GM19438 (cell line): ENCODE results near the gene RASA4.
"Not testable (repeated sequence)": the region's sequence is repeated elsewhere in the genome, so short reads cannot be mapped to it uniquely, and the experiment has no call there.

Experiments
- ATAC-seq: cut with Tn5 transposase; IDR thresholded peaks from one replicate; pipeline ENCODE4 v1.9.1; 2021; ENCODE audit warnings: low read depth; ENCODE audit not compliant: unreplicated experiment

The RASA4 gene

DNA sequence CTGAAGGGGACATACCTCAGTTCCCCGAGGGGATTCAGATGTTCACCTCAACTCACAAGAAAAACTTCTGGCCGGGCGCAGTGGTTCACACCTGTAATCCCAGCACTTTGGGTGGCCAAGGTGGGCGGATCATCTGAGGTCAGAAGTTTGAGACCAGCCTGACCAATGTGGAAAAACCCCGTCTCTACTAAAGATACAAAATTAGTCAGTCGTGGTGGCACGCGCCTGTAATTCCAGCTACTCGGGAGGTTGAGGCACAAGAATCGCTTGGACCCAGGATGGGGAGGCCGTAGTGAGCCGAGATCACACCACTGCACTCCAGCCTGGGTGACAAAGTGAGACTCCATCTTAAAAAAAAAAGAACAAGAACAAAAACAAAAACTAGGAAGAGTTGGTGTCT, 71.3 kb downstream of the RASA4 start:
- ATAC-seq: not testable (repeated sequence)

DNA sequence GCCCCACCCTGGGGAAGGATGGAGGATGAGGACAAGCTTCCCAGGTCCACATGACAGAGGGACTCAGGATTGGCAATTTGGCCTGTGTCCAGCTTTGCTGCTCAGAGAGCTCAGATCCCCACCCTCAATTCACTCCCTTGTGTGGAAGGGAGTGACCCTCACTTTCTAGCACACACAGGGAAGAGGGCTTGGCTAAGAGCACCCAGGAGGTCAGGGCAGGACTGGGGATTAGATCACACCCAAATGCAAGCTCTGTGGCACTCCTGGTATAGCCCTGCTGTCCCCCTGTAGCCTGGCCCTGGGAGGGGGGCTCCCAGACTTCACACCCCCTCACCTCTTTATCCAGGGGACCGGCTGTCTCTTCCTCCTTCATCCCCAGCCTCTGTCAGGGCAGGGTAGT, 72.2 kb downstream of the RASA4 start:
- not testable (repeated sequence) for ATAC-seq

DNA sequence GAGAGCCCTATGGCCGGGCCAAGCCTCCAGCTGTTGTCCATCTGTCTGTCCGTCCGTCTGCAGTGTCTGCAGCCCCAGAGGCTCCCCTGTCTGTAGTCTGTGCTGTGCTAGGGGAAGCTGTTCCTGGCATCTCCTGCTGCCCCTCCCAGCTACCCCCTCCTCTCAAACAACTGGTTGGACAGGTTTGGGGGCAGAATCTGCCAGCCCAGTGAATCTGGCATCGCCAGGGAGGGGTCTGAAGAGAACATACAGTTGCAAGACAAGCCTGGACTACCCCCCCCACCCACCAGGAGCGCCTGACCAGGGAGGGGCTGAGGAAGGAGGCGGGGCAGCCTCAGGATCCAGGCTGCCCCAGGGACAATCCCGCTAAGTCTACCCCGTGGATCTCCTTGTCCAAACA, 73.0 kb downstream of the RASA4 start, which contains the start of gene UPK3BL2:
Gene UPK3BL2, minus strand, starts transcription at position 101 of the 400 bp plus-strand sequence. Its CDS starts 60 bp downstream, at position 41.
- not testable (repeated sequence) for ATAC-seq

DNA sequence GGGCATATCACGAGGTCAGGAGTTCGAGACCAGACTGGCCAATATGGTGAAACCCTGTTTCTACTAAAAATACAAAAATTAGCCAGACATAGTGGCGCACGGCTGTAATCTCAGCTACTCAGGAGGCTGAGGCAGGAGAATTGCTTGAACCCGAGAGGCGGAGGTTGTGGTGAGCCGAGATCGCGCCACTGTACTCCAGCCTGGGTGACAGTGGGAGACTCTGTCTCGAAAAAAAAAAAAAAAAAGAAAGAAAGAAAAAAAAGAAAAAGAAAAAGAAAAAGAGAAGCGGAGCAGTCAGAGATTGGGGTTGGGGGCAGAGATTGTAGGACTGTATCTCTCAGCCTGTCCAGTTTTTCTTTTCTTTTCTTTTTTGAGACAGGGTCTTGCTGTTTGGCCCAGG, 73.8 kb downstream of the RASA4 start:
- ATAC-seq: not testable (repeated sequence)

DNA sequence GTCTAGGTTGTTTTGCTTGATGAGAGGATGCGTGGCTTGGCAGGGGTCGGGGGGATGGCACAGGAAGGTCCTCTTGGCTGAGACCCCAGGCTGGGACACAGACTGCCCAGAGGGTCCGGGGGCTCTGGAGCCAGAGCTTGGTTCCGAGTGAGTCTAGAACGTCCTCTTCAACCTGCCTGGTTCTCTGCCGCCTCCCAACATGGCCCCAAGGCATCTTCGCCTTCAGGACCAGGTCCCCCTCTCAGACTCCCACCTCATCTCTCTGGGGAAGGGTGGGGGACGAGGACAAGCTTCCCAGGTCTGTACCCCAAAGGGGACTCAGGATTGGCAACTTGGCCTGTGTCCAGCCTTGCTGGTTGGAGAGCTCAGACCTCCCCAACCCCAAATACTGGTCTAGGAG, 74.5 kb downstream of the RASA4 start:
- not testable (repeated sequence) for ATAC-seq

DNA sequence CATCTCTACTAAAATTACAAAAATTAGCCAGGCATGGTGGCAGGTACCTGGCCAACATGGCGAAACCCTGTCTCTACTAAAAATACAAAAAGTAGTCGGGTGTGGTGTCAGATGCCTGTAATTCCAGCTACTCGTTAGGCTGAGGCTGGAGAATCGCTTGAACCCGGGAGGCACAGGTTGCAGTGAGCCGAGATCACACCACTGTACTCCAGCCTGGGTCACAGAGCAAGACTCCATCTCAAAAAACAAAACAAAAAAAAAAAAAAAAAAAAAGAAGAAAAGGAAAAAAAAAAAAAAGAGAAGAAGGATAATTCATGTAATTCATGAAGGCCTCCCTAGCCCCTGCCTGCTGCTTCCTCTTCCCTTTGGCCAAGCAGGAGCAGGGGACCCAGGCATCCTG, 76.0 kb downstream of the RASA4 start:
- not testable (repeated sequence) for ATAC-seq

DNA sequence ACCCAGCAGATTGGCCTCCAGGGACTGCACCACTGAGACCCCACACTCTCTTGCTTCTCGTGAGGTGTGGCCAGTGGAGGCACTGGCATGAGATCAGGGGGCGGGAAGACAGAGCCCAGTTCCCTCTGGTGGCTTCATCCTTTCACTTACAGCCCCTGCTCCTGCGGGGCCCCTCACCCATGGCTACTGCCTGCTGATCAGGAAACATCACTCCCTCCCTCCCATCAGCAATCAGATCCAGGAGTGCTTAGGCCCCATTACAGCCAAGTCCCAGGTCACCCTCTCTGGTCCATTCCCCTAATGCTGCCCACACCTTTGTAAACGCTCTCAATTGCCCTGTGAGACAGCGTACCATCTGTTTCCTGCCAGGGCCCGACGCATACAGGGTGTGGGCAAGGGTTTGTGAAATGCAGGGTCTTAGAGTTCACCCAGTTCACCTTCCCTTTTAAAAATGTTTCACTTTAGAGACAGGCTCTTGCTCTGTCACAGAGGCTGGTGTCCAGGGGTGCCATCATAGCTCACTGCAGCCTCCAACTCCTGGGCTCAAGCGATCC, 81.4 kb downstream of the RASA4 start:
- not testable (repeated sequence) for ATAC-seq

DNA sequence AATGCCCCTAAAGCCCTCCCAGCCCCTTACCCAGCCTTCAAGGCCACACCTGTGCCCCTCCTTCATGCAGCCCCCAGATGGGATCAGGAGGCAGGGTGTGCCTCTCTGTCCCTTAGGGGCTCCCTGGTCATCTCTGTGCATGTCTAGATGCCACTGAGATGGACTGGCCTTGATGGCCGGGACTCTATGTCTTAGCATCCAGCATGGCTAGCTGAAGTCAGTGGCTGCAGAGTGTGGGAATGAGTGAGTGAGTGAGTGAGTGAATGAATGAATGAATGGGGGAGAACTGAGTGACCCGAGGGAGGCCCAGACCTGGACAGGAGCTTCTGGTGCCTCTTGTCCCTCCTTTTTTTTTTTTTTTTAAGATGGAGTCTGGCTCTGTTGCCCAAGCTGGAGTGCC, 84.4 kb downstream of the RASA4 start:
- not testable (repeated sequence) for ATAC-seq

DNA sequence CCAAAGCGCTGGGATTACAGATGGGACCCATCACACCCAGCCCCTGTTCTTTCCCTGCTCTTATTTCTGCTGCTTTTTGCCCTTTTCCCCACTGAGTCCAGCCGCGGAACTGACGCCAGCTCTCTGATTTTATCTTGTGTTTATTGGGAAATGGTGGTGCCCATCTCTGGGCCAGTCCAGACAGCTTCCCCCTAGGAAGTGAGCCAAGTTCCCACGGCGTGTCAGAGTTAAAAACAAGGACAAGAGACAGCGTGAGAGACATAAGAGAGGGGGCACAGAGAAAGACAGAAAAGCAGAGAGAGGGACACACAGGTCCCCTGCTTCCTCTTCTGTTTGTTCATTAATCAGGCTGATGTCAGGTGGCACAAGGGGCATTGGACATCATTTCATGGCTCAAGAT, 85.0 kb downstream of the RASA4 start:
- ATAC-seq: not testable (repeated sequence)

DNA sequence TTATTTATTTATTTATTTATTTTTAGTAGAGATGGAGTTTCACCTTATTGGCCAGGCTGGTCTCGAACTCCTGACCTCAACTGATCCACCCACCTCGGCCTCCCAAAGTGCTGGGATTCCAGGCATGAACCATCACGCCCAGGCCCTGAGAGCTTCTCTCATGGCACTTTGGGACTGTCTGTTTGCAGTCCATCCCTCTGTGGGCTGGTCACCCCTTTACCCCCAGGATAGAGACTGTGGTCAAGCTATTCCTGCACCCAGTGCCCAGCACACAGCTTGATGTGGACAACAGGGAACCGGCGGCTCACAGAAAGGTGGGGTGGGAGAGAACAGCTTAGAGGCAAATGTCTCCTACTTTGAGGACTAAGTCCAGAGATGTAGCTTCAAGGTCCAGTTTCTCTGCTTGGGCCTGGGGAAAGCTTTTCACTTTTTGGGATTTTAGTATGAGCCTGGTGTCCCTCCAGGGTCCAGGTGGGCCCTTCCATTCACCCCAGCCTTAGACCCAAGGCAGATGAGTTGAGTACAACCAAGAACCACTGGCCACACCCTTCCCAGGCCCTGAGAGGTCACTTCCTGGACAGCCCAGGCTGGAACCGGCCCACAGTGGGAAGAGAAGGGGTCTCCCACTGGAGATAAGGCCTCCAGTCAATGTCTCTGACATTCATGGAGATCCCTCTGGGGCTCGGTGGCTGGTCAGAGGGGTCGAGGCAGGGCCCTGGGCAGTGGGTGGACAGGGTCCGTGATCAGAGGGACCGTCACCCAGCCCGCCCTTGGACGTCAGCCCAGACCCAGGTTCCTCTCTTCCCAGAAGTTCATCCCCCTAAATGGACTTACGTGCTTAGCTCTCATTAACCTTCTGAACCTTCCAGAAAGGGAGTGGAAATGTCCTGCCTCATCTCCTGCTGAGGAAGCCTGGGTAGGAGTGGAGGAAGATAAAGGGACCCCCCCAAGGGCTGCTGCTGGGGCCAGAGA, 88.4 kb downstream of the RASA4 start:
- not testable (repeated sequence) for ATAC-seq

DNA sequence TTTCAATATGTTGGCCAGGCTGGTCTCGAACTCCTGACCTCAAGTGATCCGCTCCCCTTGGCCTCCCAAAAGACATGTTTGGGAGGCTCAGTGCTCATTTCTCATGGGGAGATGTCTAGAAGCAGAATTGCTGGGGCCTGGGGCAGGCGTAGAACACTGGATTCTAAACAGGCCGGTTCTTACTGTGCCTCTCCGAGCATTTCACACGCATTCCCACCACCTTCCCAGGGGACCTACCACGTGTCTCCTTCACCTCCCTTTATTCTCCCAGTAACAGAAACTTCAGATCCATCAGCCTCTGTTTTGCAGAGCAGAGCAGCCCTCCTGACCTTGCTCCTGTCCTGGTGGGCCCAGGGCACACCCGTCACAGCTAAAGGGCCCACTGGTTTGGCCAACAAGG, 89.4 kb downstream of the RASA4 start:
- not testable (repeated sequence) for ATAC-seq

DNA sequence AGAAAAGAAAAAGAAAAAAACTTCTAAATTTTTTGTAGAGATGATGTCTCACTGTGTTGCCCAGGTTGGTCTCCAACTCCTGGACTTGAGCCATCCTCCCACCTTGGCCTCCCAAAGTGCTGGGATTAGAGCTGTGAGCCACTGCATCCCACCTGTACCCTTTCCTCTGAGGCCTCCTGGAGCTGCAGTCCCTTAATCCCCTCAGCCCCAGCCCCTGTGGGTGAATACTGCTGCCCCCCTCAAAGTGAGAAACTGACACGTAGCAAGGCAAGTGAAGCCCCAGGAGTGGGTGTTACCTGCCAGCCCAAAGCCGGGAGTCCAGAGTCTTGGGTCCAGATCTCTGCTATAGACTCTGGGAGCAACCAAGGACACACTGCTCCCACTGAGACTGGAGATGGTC, 91.8 kb downstream of the RASA4 start:
- ATAC-seq: not testable (repeated sequence)
